Measurements from ENCODE around the gene ROM1.

Gene ROM1

GRCh38 chr11:62572431-62572830 is 40.6 kb upstream of the ROM1 start:
- no peak for DNase-seq (ENCODE audit: low read depth in 2 of 2)
- TF ChIP-seq CTCF (IDR thresholded peaks at IDR 0.05; ENCODE audit: low read depth, low read length), result no peak
- H3K4me3 ChIP-seq (replicated peaks in 1 of 2; ENCODE audit: low read depth in 2 of 2, low read length in 2 of 2), result peak overlapping the region; percentile 95

- DNase-seq (ENCODE audit: low read depth in 2 of 2), result peak in 1 of 2 donors; percentile 37
- peak overlapping the region; percentile 95 for H3K4me3 ChIP-seq (replicated peaks in 1 of 2; ENCODE audit: low read depth in 2 of 2, low read length in 2 of 2)
- TF ChIP-seq CTCF (IDR thresholded peaks at IDR 0.05; ENCODE audit: low read depth, low read length), result no peak
These were observed 40.0 kb upstream of the ROM1 start for GRCh38 chr11:62573006-62573591.

- DNase-seq (ENCODE audit: low read depth in 2 of 2), result peak; percentile 100
- H3K4me3 ChIP-seq (replicated peaks in 1 of 2; ENCODE audit: low read depth in 2 of 2, low read length in 2 of 2), result peak within 1 kb of the TSS; percentile 95
- TF ChIP-seq CTCF (IDR thresholded peaks at IDR 0.05; ENCODE audit: low read depth, low read length), result no peak
These were observed 39.3 kb upstream of the ROM1 start, which contains the start of gene EEF1G for GRCh38 chr11:62573592-62574362. Gene EEF1G (minus strand): TSS chr11:62573891. CDS start chr11:62573842, 49 bp downstream.

- H3K4me3 ChIP-seq (replicated peaks in 1 of 2; ENCODE audit: low read depth in 2 of 2, low read length in 2 of 2), result peak overlapping the region; percentile 65 to 70
- peak; percentile 37 to 42 for DNase-seq (ENCODE audit: low read depth in 2 of 2)
- no peak for TF ChIP-seq CTCF (IDR thresholded peaks at IDR 0.05; ENCODE audit: low read depth, low read length)
These were observed 38.5 kb upstream of the ROM1 start for GRCh38 chr11:62574363-62575071.

GRCh38 chr11:62575156-62575555 is 37.9 kb upstream of the ROM1 start:
- no peak for DNase-seq (ENCODE audit: low read depth in 2 of 2)
- no peak for TF ChIP-seq CTCF (IDR thresholded peaks at IDR 0.05; ENCODE audit: low read depth, low read length)
- peak overlapping the region; percentile 65 to 70 for H3K4me3 ChIP-seq (replicated peaks in 1 of 2; ENCODE audit: low read depth in 2 of 2, low read length in 2 of 2)

- no peak for TF ChIP-seq CTCF (IDR thresholded peaks at IDR 0.05; ENCODE audit: low read depth, low read length)
- no peak for DNase-seq (ENCODE audit: low read depth in 2 of 2)
- peak overlapping the region in 1 of 2 donors; percentile 70 for H3K4me3 ChIP-seq (replicated peaks in 1 of 2; ENCODE audit: low read depth in 2 of 2, low read length in 2 of 2)
These were observed 37.2 kb upstream of the ROM1 start for GRCh38 chr11:62575837-62576236.

All from cardiac fibroblast (primary cell).